ENCODE results near the gene MCF2. TPM values are rescaled to one million over a fixed set of nuclear protein-coding genes. Genes with fewer than 3 reads are reported as not detected.

MCF2 gene
- total and polyA plus RNA-seq, 2 experiments from 2014 or later: 1.1 to 1.4 TPM

GRCh38 chrX:139736151-139736550, 28.2 kb upstream of the MCF2 start (continued):
- TF ChIP-seq CTCF (conservative IDR thresholded peaks at IDR 0.05; ENCODE audit: low read depth in 2 of 2) (no peak), ZNF331 (CRISPR knock-in tag; IDR thresholded peaks at IDR 0.05; ENCODE audit: low read depth) (no peak), STAT1 (IDR thresholded peaks at IDR 0.05; ENCODE audit: unreplicated experiment) (no peak), EZH2 (IDR thresholded peaks at IDR 0.05; ENCODE audit: low read depth, unreplicated experiment) (no peak), CREB1 (CRISPR knock-in tag; IDR thresholded peaks at IDR 0.05; ENCODE audit: low read depth) (no peak), EZH2phosphoT487 (IDR thresholded peaks at IDR 0.05; ENCODE audit: unreplicated experiment) (no peak), NANOG (IDR thresholded peaks at IDR 0.05; ENCODE audit: borderline replicate concordance) (no peak)

DNA sequence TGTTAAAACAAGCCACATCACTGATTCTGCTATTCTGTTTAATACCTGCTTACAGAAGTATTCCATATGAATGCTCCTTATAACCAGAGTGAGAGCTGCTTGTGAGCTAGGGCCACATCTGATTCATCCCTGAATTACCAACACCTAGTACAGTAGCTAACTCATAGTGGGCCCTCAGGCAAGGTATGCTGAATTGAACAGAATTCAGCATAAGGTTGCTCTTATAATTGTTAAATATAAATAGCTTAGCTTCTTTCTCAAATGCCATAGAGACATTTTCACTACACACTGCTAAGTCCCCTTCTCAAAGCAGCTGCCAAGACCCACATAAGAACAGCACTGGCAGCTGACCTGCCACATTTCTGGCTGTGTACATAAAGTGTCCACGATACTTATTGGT, 27.0 kb upstream of the MCF2 start:
- Histone ChIP-seq H3K4me2 (no peak overlapping the region), H3K4me3 (no peak overlapping the region), H2AFZ (no peak overlapping the region), H3K9me2 (ENCODE audit: insufficient read depth) (no peaks in the 10 kb centered on the region), H3K27ac (ENCODE audit: low read depth) (no peak overlapping the region), H3K27me3 (ENCODE audit: insufficient read depth) (no peaks in the 10 kb centered on the region), H3K79me2 (replicated peaks; ENCODE audit: insufficient read depth) (no peaks in the 10 kb centered on the region), H3F3A (replicated peaks; ENCODE audit: low read depth) (no peaks in the 10 kb centered on the region), H3K4me1 (ENCODE audit: insufficient read depth) (no peaks in the 10 kb centered on the region), H3K36me3 (ENCODE audit: insufficient read depth) (peaks cover 7% of the 10 kb centered on the region; the same call in 1 of the 2 replicates), H4K20me1 (replicated peaks; ENCODE audit: insufficient read depth) (no peaks in the 10 kb centered on the region)
- ATAC-seq: no peak
- Mint-ChIP-seq H3K9me3 (no peaks in the 10 kb centered on the region), H3K27ac (no peak overlapping the region), H3K4me3 (no peak overlapping the region), H3K36me3 (ENCODE audit: low read depth) (no peaks in the 10 kb centered on the region; the same call in 2 of the 3 replicates), H3K27me3 (ENCODE audit: insufficient read depth, low read depth, poor library complexity) (peaks cover under 1% of the 10 kb centered on the region), H3K4me1 (no peaks in the 10 kb centered on the region)
- TF ChIP-seq POLR2AphosphoS5 (IDR thresholded peaks at IDR 0.05; ENCODE audit: low read depth) (no peak), REST (IDR thresholded peaks at IDR 0.05; ENCODE audit: unreplicated experiment) (no peak), ZNF331 (CRISPR knock-in tag; IDR thresholded peaks at IDR 0.05; ENCODE audit: low read depth) (no peak), ZNF462 (CRISPR knock-in tag; IDR thresholded peaks at IDR 0.05) (no peak)
- no peak for DNase-seq (ENCODE audit: low spot score)
